HEK293 (cell line): ENCODE measurements around the gene RTBDN.

Source experiments
- GFI1B ChIP-seq: fragments of 450-650 bp; formaldehyde crosslinking; IDR thresholded peaks from 2 replicates; pipeline ENCODE4 v1.5.1; 2016; ENCODE audit warnings: missing biosample characterization, missing genetic modification characterization
- HOXA7 ChIP-seq: sonication (generic); formaldehyde crosslinking; IDR thresholded peaks from 2 replicates; pipeline ENCODE4 v1.8.1; 2022; ENCODE audit warnings: missing genetic modification reagents, borderline replicate concordance
- KLF9 ChIP-seq: fragments of 450-650 bp; formaldehyde crosslinking; IDR thresholded peaks from 2 replicates; pipeline ENCODE4 v1.5.1; 2016; ENCODE audit warnings: missing biosample characterization, missing genetic modification characterization, low read depth
- MYNN ChIP-seq: fragments of 450-650 bp; formaldehyde crosslinking; IDR thresholded peaks from 2 replicates; pipeline ENCODE4 v1.5.1; 2016; ENCODE audit warnings: missing biosample characterization, missing genetic modification characterization, borderline replicate concordance
- OSR2 ChIP-seq: fragments of 450-650 bp; formaldehyde crosslinking; IDR thresholded peaks from 2 replicates; pipeline ENCODE4 v1.5.1; 2016; ENCODE audit warnings: missing biosample characterization, missing genetic modification characterization
- PBX3 ChIP-seq: sonication (generic); formaldehyde crosslinking; IDR thresholded peaks from 2 replicates; pipeline ENCODE4 v1.8.1; 2022; ENCODE audit warnings: mild to moderate bottlenecking, moderate library complexity, missing genetic modification reagents
- PRDM10 ChIP-seq: fragments of 450-650 bp; formaldehyde crosslinking; IDR thresholded peaks from 2 replicates; pipeline ENCODE4 v1.5.1; 2016; ENCODE audit warnings: missing biosample characterization, missing genetic modification characterization
- SALL2 ChIP-seq: fragments of 450-650 bp; formaldehyde crosslinking; IDR thresholded peaks from 2 replicates; pipeline ENCODE4 v1.5.0; 2017; ENCODE audit warnings: missing biosample characterization, mild to moderate bottlenecking, missing genetic modification characterization, borderline replicate concordance
- YY2 ChIP-seq: fragments of 450-650 bp; formaldehyde crosslinking; IDR thresholded peaks from 2 replicates; pipeline ENCODE4 v1.5.1; 2016; ENCODE audit warnings: missing biosample characterization, missing genetic modification characterization
- ZNF174 ChIP-seq: fragments of 450-650 bp; formaldehyde crosslinking; IDR thresholded peaks from 2 replicates; pipeline ENCODE4 v1.5.0; 2017; ENCODE audit warnings: missing biosample characterization, mild to moderate bottlenecking, missing genetic modification characterization
- ZNF18 ChIP-seq: fragments of 450-650 bp; formaldehyde crosslinking; IDR thresholded peaks from 2 replicates; pipeline ENCODE4 v1.5.1; 2016; ENCODE audit warnings: missing biosample characterization, missing genetic modification characterization
- ZNF221 ChIP-seq: fragments of 450-650 bp; formaldehyde crosslinking; IDR thresholded peaks from 2 replicates; pipeline ENCODE4 v1.5.1; 2017; ENCODE audit warnings: missing biosample characterization, missing genetic modification characterization, borderline replicate concordance
- ZNF335 ChIP-seq: fragments of 450-650 bp; formaldehyde crosslinking; conservative IDR thresholded peaks from 2 replicates; pipeline ENCODE4 v1.5.1; 2016; ENCODE audit warnings: missing biosample characterization, missing genetic modification characterization
- ZNF354C ChIP-seq: fragments of 450-650 bp; formaldehyde crosslinking; IDR thresholded peaks from 2 replicates; pipeline ENCODE4 v1.5.1; 2016; ENCODE audit warnings: missing biosample characterization, missing genetic modification characterization, low read depth, borderline replicate concordance
- ZNF600 ChIP-seq: fragments of 450-650 bp; formaldehyde crosslinking; IDR thresholded peaks from 2 replicates; pipeline ENCODE4 v1.5.1; 2016; ENCODE audit warnings: missing biosample characterization, missing genetic modification characterization
- ZNF670 ChIP-seq: fragments of 450-650 bp; formaldehyde crosslinking; IDR thresholded peaks from 2 replicates; pipeline ENCODE4 v1.5.1; 2016; ENCODE audit warnings: missing biosample characterization, missing genetic modification characterization, low read depth
- ZNF747 ChIP-seq: fragments of 450-650 bp; formaldehyde crosslinking; IDR thresholded peaks from 2 replicates; pipeline ENCODE4 v1.5.1; 2016; ENCODE audit warnings: missing biosample characterization, missing genetic modification characterization
- ZNF792 ChIP-seq: fragments of 450-650 bp; formaldehyde crosslinking; IDR thresholded peaks from 2 replicates; pipeline ENCODE4 v1.5.1; 2016; ENCODE audit warnings: missing biosample characterization, missing genetic modification characterization
- ZSCAN16 ChIP-seq: fragments of 450-650 bp; formaldehyde crosslinking; IDR thresholded peaks from 2 replicates; pipeline ENCODE4 v1.5.1; 2016; ENCODE audit warnings: missing biosample characterization, missing genetic modification characterization
- ZSCAN18 ChIP-seq: fragments of 450-650 bp; formaldehyde crosslinking; IDR thresholded peaks from 2 replicates; pipeline ENCODE4 v1.5.1; 2016; ENCODE audit warnings: missing biosample characterization, missing genetic modification characterization
- ZSCAN23 ChIP-seq: fragments of 450-650 bp; formaldehyde crosslinking; IDR thresholded peaks from 2 replicates; pipeline ENCODE4 v1.5.1; 2016; ENCODE audit warnings: missing biosample characterization, missing genetic modification characterization
- TF ChIP-seq, protein P1 (sequence below): IDR thresholded peaks from 2 replicates; pipeline ENCODE4 v1.6.1; 2011; ENCODE audit warnings: mild to moderate bottlenecking, low read depth, low read length, borderline replicate concordance
- TF ChIP-seq, protein P2 (sequence below): fragments of 450-650 bp; formaldehyde crosslinking; IDR thresholded peaks from 2 replicates; pipeline ENCODE4 v1.5.1; 2016; ENCODE audit warnings: missing biosample characterization, missing genetic modification characterization, borderline replicate concordance

The RTBDN gene

GRCh38 chr19:12806242-12807081 is 27.9 kb downstream of the RTBDN start, which contains the start of gene RNASEH2A (continued):
- TF ChIP-seq ZNF670 (tag by site-specific recombination): no peak
- TF ChIP-seq PBX3 (CRISPR knock-in tag): no peak
- TF ChIP-seq MYNN (tag by site-specific recombination): no peak
- TF ChIP-seq ZNF174 (tag by site-specific recombination): no peak
- TF ChIP-seq ZNF335 (tag by site-specific recombination): peak; percentile 97
- TF ChIP-seq, protein P1, sequence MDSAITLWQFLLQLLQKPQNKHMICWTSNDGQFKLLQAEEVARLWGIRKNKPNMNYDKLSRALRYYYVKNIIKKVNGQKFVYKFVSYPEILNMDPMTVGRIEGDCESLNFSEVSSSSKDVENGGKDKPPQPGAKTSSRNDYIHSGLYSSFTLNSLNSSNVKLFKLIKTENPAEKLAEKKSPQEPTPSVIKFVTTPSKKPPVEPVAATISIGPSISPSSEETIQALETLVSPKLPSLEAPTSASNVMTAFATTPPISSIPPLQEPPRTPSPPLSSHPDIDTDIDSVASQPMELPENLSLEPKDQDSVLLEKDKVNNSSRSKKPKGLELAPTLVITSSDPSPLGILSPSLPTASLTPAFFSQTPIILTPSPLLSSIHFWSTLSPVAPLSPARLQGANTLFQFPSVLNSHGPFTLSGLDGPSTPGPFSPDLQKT: no peak
- TF ChIP-seq, protein P2, sequence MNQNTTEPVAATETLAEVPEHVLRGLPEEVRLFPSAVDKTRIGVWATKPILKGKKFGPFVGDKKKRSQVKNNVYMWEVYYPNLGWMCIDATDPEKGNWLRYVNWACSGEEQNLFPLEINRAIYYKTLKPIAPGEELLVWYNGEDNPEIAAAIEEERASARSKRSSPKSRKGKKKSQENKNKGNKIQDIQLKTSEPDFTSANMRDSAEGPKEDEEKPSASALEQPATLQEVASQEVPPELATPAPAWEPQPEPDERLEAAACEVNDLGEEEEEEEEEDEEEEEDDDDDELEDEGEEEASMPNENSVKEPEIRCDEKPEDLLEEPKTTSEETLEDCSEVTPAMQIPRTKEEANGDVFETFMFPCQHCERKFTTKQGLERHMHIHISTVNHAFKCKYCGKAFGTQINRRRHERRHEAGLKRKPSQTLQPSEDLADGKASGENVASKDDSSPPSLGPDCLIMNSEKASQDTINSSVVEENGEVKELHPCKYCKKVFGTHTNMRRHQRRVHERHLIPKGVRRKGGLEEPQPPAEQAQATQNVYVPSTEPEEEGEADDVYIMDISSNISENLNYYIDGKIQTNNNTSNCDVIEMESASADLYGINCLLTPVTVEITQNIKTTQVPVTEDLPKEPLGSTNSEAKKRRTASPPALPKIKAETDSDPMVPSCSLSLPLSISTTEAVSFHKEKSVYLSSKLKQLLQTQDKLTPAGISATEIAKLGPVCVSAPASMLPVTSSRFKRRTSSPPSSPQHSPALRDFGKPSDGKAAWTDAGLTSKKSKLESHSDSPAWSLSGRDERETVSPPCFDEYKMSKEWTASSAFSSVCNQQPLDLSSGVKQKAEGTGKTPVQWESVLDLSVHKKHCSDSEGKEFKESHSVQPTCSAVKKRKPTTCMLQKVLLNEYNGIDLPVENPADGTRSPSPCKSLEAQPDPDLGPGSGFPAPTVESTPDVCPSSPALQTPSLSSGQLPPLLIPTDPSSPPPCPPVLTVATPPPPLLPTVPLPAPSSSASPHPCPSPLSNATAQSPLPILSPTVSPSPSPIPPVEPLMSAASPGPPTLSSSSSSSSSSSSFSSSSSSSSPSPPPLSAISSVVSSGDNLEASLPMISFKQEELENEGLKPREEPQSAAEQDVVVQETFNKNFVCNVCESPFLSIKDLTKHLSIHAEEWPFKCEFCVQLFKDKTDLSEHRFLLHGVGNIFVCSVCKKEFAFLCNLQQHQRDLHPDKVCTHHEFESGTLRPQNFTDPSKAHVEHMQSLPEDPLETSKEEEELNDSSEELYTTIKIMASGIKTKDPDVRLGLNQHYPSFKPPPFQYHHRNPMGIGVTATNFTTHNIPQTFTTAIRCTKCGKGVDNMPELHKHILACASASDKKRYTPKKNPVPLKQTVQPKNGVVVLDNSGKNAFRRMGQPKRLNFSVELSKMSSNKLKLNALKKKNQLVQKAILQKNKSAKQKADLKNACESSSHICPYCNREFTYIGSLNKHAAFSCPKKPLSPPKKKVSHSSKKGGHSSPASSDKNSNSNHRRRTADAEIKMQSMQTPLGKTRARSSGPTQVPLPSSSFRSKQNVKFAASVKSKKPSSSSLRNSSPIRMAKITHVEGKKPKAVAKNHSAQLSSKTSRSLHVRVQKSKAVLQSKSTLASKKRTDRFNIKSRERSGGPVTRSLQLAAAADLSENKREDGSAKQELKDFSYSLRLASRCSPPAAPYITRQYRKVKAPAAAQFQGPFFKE (tag by site-specific recombination): no peak
- peak; percentile 97 for TF ChIP-seq KLF9 (tag by site-specific recombination)
- no peak for TF ChIP-seq ZNF354C (tag by site-specific recombination)
- no peak for TF ChIP-seq ZNF221 (tag by site-specific recombination)
- peak; percentile 80 for TF ChIP-seq YY2
- TF ChIP-seq SALL2 (tag by site-specific recombination): no peak
- TF ChIP-seq ZSCAN23 (tag by site-specific recombination): peak; percentile 74; the same call in 1 of the 2 replicates
- peak; percentile 48; the same call in 1 of the 2 replicates for TF ChIP-seq ZNF18 (tag by site-specific recombination)
- no peak for TF ChIP-seq HOXA7 (CRISPR knock-in tag)
- TF ChIP-seq OSR2 (tag by site-specific recombination): no peak; the same call in 1 of the 2 replicates
- peak; percentile 99 for TF ChIP-seq PRDM10 (tag by site-specific recombination)
- 0 out of 2 replicates have a peak, but pooled peaks have one; percentile 41 for TF ChIP-seq ZSCAN18 (tag by site-specific recombination)
- TF ChIP-seq ZSCAN16 (tag by site-specific recombination): 0 out of 2 replicates have a peak, but pooled peaks have one; percentile 12
- no peak for TF ChIP-seq ZNF747
- peak; percentile 82 for TF ChIP-seq ZNF600 (tag by site-specific recombination)
- TF ChIP-seq ZNF792 (tag by site-specific recombination): no peak
- TF ChIP-seq GFI1B (tag by site-specific recombination): no peak
